GM21717 (cell line): ENCODE data around the gene MRPL19.
A peak's percentile ranks its signal among the peaks of the same experiment; 100 is the strongest.

ENCODE experiments used
- ATAC-seq: cut with Tn5 transposase; IDR thresholded peaks from one replicate; pipeline ENCODE4 v1.9.1; 2021; ENCODE audit warnings: mild to moderate bottlenecking, moderate library complexity; ENCODE audit not compliant: unreplicated experiment

Gene MRPL19

GRCh38 chr2:75614162-75614651, 32.4 kb upstream of the MRPL19 start:
- ATAC-seq: no peak

DNA sequence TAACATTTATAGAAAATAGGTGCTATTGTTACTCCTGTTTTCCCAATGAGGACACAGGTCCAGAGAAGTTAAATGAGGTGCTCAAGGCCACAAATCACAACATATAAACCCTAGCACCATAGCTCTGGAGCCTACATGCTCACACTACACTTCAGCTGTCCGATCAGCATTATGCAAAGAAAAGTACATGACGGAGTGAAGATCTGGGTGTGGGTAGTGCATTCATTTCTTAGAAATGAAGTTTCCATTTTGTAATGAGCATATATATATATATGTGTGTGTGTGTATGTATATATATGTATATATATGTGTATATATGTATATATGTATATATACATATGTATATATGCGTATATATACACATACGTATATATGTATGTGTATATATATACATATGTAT, 30.2 kb upstream of the MRPL19 start:
- ATAC-seq: no peak

GRCh38 chr2:75616933-75617332, 29.6 kb upstream of the MRPL19 start:
- no peak for ATAC-seq

- no peak for ATAC-seq
Observed at GRCh38 chr2:75619956-75620740, 26.4 kb upstream of the MRPL19 start.

- ATAC-seq: no peak
Observed at GRCh38 chr2:75621228-75621627, 25.4 kb upstream of the MRPL19 start.

GRCh38 chr2:75622500-75622899, 24.1 kb upstream of the MRPL19 start:
- no peak for ATAC-seq

GRCh38 chr2:75622929-75623328, 23.7 kb upstream of the MRPL19 start:
- ATAC-seq: no peak

DNA sequence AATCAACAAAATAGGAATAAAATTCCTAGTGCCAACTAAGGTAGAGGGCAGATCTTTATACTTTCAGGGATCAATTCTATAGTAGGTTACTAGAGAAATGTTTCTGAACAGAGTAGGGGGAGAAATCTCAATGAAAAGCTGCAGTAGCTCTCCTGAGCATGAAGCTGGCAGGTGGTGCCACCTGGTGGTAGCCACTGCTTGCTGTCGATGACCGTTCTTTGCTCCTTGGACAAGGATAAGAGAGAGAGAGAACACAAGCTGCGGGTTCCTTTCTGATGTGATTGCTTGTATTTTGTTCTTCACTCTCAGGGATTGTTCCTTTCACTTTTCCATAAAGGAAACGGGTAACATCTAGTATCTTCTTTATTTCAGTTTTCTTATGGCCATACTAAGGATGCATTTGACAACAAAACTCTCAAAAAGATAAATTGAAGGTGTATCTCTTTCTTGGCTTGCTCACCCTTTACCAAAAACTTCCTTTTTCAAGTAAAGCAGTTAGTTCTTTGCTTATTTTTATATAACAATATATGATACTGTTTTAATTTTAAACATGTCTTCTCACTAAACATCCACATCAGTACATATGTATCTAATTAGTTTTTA, 18.6 kb upstream of the MRPL19 start:
- peak; percentile 69 for ATAC-seq

DNA sequence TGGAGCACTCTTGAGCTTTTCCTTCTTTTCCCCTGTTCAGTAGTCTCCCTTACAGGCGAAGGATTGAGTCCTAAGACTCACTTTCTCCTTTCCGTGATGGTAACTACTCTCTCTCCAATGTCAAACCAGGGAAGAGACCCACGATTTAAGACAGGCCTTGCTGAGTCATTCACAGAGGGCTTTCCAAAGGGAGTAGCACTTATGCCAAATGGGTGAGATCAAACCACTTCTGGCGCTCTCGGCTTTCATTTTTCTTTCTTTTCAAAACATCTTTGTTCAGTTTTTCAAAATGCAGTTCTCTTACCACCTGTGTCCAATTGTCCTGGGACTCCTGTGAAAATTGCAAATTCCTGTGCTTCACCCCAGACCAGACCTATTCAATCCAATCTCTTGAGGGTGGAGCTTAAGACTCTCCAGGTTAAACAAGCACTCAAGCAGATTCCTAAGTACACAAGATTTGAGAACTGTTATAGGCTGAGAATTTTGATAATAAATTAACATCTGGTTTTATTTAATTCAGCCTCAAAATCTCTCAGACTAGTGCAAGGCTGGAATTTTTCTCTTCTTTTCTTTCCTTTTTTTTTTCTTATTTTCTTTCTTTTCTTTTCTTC, 14.4 kb upstream of the MRPL19 start:
- ATAC-seq: no peak

DNA sequence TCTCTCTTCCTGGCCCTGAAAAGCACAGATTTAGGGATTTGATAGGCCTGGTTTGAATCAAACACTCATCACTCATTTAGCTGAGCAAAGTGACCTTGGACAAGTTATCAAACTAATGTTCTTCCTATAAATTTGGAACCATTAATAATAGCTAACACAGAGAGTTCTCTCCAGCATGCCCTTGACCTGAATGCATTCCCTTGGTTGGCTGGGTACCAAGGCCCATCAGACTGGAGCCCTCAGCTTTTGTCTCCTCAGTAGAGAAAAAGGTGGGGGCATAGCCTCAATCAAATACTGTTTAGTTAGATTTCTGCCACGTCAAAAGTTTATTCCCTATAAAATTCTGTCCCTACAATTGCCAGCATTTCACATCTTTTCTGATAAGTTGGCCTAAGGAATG, 13.8 kb upstream of the MRPL19 start:
- ATAC-seq: no peak

DNA sequence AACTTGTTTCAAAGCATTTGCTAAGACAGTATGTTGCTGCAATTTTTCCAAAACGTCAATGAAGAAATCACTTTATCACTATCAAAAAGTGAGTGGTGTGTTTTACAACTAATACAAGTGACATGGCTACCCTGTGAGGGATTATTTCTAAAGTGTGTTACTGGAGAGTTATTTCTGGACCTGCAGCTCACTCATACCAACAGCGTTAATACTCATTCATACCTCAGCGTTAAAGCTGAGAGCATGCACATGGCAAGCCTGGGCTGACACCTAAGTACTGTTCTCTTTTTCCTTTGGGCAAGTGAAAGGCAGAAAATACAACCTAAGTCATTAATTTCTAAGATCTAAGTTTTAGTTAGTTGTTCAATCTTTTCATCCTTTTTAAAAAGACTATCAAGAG, 13.0 kb upstream of the MRPL19 start:
- ATAC-seq: no peak

- no peak for ATAC-seq
Observed at GRCh38 chr2:75634945-75635344, 11.6 kb upstream of the MRPL19 start.

GRCh38 chr2:75637568-75637967, 9.0 kb upstream of the MRPL19 start:
- ATAC-seq: no peak

DNA sequence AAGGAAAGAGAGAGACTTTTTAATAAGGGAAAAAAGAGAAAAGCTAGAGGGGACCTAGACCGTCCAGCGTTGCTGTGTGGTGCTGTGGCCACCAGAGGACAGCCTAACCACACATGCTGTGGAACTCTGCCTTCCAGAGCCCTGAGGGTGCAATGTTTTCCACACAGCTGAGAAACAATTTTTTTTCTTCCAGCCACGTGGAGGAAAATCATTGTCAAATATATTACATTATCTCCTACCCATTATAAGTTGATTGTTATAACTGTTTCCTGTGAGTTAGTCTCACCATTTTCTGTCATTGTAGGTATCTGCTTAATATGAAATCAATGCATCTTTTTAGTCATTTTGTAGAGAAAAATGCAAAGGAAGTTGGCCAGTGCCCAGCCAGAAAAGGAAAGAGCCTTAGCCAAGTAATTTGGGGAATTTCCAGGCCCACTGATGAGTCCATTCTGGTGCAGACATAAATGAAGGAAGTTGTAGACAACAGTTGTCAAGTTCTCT, 5.9 kb upstream of the MRPL19 start:
- peak; percentile 92 for ATAC-seq

- ATAC-seq: no peak
Observed at GRCh38 chr2:75641587-75641986, 5.0 kb upstream of the MRPL19 start.

- ATAC-seq: no peak
Observed at GRCh38 chr2:75643980-75644379, 2.6 kb upstream of the MRPL19 start.

GRCh38 chr2:75645643-75646042, 940 bp upstream of the MRPL19 start:
- no peak for ATAC-seq

DNA sequence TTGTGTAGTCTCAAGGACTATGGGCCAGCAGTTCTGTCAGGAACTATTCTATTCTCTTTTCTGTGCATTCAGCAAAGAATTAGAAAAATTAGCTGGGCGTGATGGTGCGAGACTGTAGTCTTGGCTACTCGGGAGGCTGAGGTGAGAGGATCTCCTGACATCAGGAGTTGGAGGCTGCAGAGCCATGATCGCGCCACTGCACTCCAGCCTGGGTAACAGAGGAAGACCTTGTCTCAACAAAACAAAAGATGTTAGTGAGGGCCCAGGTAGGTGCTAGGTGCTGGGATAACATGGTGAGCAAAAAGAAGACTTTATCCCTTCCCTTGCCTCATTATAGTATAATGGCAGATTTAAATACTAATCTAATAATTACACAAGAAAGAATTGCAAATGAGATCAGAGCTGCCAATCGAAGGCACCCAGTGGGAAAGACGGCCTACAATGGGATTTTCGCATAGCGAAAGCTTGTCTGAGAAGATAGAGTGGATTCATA, 447 bp upstream of the MRPL19 start:
- ATAC-seq: peak; percentile 10

DNA sequence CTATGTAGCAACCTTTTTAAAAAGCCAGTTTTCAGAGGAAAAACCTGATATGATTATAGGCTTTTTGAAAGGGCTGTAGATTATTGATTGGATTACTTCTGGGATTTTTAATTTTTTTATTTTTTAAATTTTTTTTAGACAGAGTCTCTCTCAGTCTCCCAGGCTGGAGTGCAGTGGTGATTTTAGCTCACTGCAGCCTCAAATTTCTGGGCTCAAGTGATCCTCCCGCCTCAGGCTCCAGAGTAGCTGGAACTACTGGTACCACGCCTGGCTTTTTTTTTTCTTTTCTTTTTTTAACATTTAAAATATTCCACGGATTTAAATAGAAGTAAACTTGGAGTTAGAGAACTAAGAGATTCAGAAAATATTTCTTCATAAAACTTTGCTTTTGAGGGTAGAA, 1.2 kb downstream of the MRPL19 start:
- ATAC-seq: no peak

- no peak for ATAC-seq
Observed at GRCh38 chr2:75654012-75654411, 7.4 kb downstream of the MRPL19 start.

DNA sequence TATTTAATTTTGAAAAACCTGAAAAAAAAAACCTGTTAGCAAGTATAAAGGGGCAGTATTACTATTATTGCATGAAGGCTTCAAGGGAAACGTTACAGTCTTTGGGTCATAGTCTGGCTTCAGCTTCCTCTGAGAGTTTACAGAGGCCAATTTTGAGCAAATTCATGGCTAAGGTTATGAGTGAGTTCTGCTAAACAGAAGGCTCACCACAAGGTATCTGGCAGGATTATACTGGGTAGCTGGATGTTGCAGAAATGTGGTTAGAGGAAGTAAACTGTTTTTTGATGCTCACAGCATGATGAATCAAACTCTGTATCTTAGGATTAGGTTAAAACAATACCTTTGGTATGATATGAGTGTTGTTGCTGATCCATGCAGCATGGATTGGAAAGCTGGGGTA, 9.3 kb downstream of the MRPL19 start:
- no peak for ATAC-seq

DNA sequence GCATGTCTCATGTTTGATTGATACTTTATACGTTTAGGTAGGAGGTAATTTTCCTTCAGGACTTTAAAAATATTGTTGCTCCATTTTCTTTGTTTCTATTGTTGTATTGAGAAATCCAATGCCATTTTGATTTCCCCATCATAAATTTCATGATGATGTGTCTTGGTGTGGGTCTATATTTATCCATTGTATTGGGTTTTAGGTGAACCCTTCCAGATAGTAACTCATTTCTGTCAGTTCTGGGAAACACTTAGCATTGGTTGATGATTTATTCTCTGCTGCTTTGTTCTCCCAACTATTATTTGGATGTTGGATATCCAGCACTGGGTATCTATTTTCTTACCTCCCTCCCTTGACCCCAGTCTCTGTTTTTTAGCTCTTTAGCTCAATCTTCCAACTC, 10.0 kb downstream of the MRPL19 start:
- no peak for ATAC-seq
